NCI-H82 (cell line): ENCODE data around the gene ZCRB1.

ENCODE experiments used
- DNase-seq: peaks from one replicate; lab custom pipeline; 2025; lab: John Stamatoyannopoulos, UW

Gene ZCRB1

GRCh38 chr12:42278128-42278510 is 47.8 kb downstream of the ZCRB1 start:
- no peak for DNase-seq

- DNase-seq = no peak
These were observed 48.3 kb downstream of the ZCRB1 start for GRCh38 chr12:42277396-42278127.

GRCh38 chr12:42275499-42275898 is 50.4 kb downstream of the ZCRB1 start:
- DNase-seq = no peak

GRCh38 chr12:42273706-42274105 is 52.2 kb downstream of the ZCRB1 start:
- no peak for DNase-seq

GRCh38 chr12:42270596-42270995 is 55.3 kb downstream of the ZCRB1 start:
- no peak for DNase-seq

- DNase-seq = no peak
These were observed 58.3 kb downstream of the ZCRB1 start for GRCh38 chr12:42267413-42268190.

- no peak for DNase-seq
These were observed 59.2 kb downstream of the ZCRB1 start for GRCh38 chr12:42266579-42267230.

GRCh38 chr12:42262271-42262670 is 63.6 kb downstream of the ZCRB1 start:
- DNase-seq = no peak
